Stomach (tissue), 9 donors: ENCODE results near the gene RNF151. TPM values are rescaled to one million over a fixed set of nuclear protein-coding genes. Genes with fewer than 3 reads are reported as not detected.
"Not testable (repeated sequence)": the region's sequence is repeated elsewhere in the genome, so short reads cannot be mapped to it uniquely, and the experiment has no call there.

Experiments
- DNase-seq, 2 donors: peaks; one replicate each; pipeline versions ENCODE4 v3.0.0 to v3.0.0-alpha.2; 2013 to 2019
- H3K27ac ChIP-seq, 5 donors: fragments of 200-600 bp in 4 of 5; sonication (generic) in 4 of 5; one replicate each; pipeline ENCODE4 v1.5.1; 2013 to 2019; ENCODE audit warnings: mild to moderate bottlenecking in 1 of 5, moderate library complexity in 1 of 5
- H3K27me3 ChIP-seq, 3 donors: fragments of 200-600 bp; sonication (generic); one replicate each; pipeline ENCODE4 v1.5.1; 2017 to 2019; ENCODE audit warnings: mixed run types in 1 of 3
- H3K36me3 ChIP-seq, 4 donors: fragments of 200-600 bp; sonication (generic); 1 replicate in 3 of 4; 2 replicates in 1 of 4; pipeline ENCODE4 v1.5.1; 2016 to 2019
- H3K4me1 ChIP-seq, 4 donors: fragments of 200-600 bp; sonication (generic); one replicate each; pipeline ENCODE4 v1.5.1; 2016 to 2019
- H3K4me3 ChIP-seq, 4 donors: fragments of 200-600 bp; sonication (generic) in 3 of 4; one replicate each; pipeline ENCODE4 v1.5.1; 2016 to 2019; ENCODE audit warnings: mild to moderate bottlenecking in 1 of 4
- H3K9me3 ChIP-seq, 4 donors: fragments of 200-600 bp; sonication (generic); one replicate each; pipeline ENCODE4 v1.5.1; 2016 to 2019
- CTCF ChIP-seq, 7 experiments: fragments of 450-650 bp in 4 of 7; fragments of 200-600 bp in 3 of 7; sonication (generic) in 3 of 7; IDR thresholded peaks; one replicate each; pipeline ENCODE4 v1.5.1; 2016 to 2019; ENCODE audit warnings: antibody characterized with exemption in 7 of 7, control low read depth in 2 of 7, mild to moderate bottlenecking in 1 of 7
- EP300 ChIP-seq: sonication (generic); formaldehyde crosslinking; IDR thresholded peaks from one replicate; pipeline ENCODE4 v1.6.1; 2017; ENCODE audit warnings: antibody characterized with exemption
- POLR2A ChIP-seq, 4 donors: fragments of 450-650 bp; IDR thresholded peaks; one replicate each; pipeline ENCODE4 v1.6.1; 2016; ENCODE audit warnings: antibody characterized with exemption in 4 of 4, control low read depth in 2 of 4, mild to moderate bottlenecking in 1 of 4, moderate library complexity in 1 of 4
- POLR2AphosphoS5 ChIP-seq, 3 donors: sonication (generic); formaldehyde crosslinking; IDR thresholded peaks; one replicate each; pipeline ENCODE4 v1.6.1; 2016; ENCODE audit warnings: antibody characterized with exemption in 3 of 3
- WGBS, 5 donors: extraction: QIAGEN DNeasy Blood & Tissue Kit in 3 of 5; methylation state at CpG; one replicate each; pipeline versions ENCODE4 v1.1.5 to v1.1.7; 2013 to 2018; 5-methylcytosine and 5-hydroxymethylcytosine counted together
- intact Hi-C: fragments of 100-400 bp; cut with DNase I; formaldehyde crosslinking; loops from one replicate; pipeline ENCODE4 v1.15.1; 2023; ENCODE audit warnings: low total_unique reads
- polyA plus RNA-seq, 3 donors: library from polyadenylated mRNA; stranded (reverse); fragments of 200-250 nt; gene quantifications; one replicate each; pipeline ENCODE4 v1.2.3, GENCODE V29; 2013
- total RNA-seq, 5 donors: library from RNA; depleted of rRNA; stranded (reverse); fragments of >200 nt; gene quantifications; one replicate each; pipeline versions ENCODE4 v1.1.0 to v1.2.3, GENCODE V29; 2014 to 2016
- donor health status: healthy with polysubstance abuse.
- donor health status: Bipolar disorder and iron deficiency.
- donor health status: healthy.

The RNF151 gene
- total and polyA plus RNA-seq, 8 donors: not detected

- Histone ChIP-seq H3K27me3 (no peaks in the 10 kb centered on the region), H3K27ac (no peak overlapping the region), H3K4me3 (no peak overlapping the region), H3K36me3 (no peaks in the 10 kb centered on the region), H3K9me3 (no peaks in the 10 kb centered on the region), H3K4me1 (peaks cover 2 to 8% (median 2%) of the 10 kb centered on the region in 4 donors)
- intact Hi-C loops: no loop called here
- no peak for DNase-seq
- no peak for TF ChIP-seq POLR2AphosphoS5 (IDR thresholded peaks at IDR 0.05)
- no peak for TF ChIP-seq EP300
- no peak for TF ChIP-seq POLR2A (IDR thresholded peaks at IDR 0.05)
- TF ChIP-seq CTCF (IDR thresholded peaks at IDR 0.05): no peak
- WGBS, 5 donors: 86 to 94% (median 93%) methylated on average over 8 to 22 of the region's 22 CpGs
Measured at GRCh38 chr16:1953734-1954133, 12.9 kb upstream of the RNF151 start.

GRCh38 chr16:1957434-1958142 lies 9.1 kb upstream of the RNF151 start:
- DNase-seq, intact Hi-C loops, H3K4me3 ChIP-seq, H3K27me3 ChIP-seq, H3K9me3 ChIP-seq, H3K27ac ChIP-seq: not testable (repeated sequence)
- 79 to 90% (median 82%) methylated on average over 19 to 22 of the region's 22 CpGs for WGBS, 5 donors
- H3K4me1 ChIP-seq: peaks cover 29 to 38% (median 33%) of the 10 kb centered on the region in 4 donors
- peaks cover 14 to 18% (median 16%) of the 10 kb centered on the region in 4 donors for H3K36me3 ChIP-seq

GRCh38 chr16:1958143-1958491 lies 8.5 kb upstream of the RNF151 start:
- H3K4me1 ChIP-seq: peaks cover 33 to 43% (median 38%) of the 10 kb centered on the region in 4 donors
- DNase-seq, H3K9me3 ChIP-seq, H3K4me3 ChIP-seq, H3K27me3 ChIP-seq, H3K27ac ChIP-seq, intact Hi-C loops: not testable (repeated sequence)
- WGBS, 5 donors: 68 to 93% (median 74%) methylated on average over 23 to 30 of the region's 30 CpGs
- peaks cover 19 to 23% (median 22%) of the 10 kb centered on the region in 4 donors for H3K36me3 ChIP-seq

GRCh38 chr16:1958715-1959268 lies 7.9 kb upstream of the RNF151 start:
- intact Hi-C loops: no loop called here
- H3K4me1 ChIP-seq: peaks cover 40 to 50% (median 45%) of the 10 kb centered on the region in 4 donors
- H3K36me3 ChIP-seq: peaks cover 23 to 28% (median 26%) of the 10 kb centered on the region in 4 donors
- no peaks in the 10 kb centered on the region for H3K9me3 ChIP-seq
- TF ChIP-seq POLR2AphosphoS5 (IDR thresholded peaks at IDR 0.05) (no peak), POLR2A (IDR thresholded peaks at IDR 0.05) (no peak), EP300 (no peak)
- no peak for DNase-seq
- H3K27ac ChIP-seq: peak overlapping the region; percentile 84 to 97 (median 90)
- WGBS, 5 donors: 23 to 32% (median 29%) methylated on average over 14 of the region's 14 CpGs
- H3K4me3 ChIP-seq: peak overlapping the region; percentile 63 to 87 (median 78)
- H3K27me3 ChIP-seq: no peaks in the 10 kb centered on the region

GRCh38 chr16:1959269-1960039 lies 7.2 kb upstream of the RNF151 start, which contains the start of gene NDUFB10:
Gene NDUFB10 (plus strand): TSS chr16:1959538. CDS start chr16:1959625, 87 bp downstream.
- peaks cover 41 to 56% (median 46%) of the 10 kb centered on the region in 4 donors for H3K4me1 ChIP-seq
- peak within 1 kb of the TSS; percentile 84 to 97 (median 90) for H3K27ac ChIP-seq
- H3K9me3 ChIP-seq: no peaks in the 10 kb centered on the region
- no peaks in the 10 kb centered on the region for H3K27me3 ChIP-seq
- TF ChIP-seq POLR2AphosphoS5 (IDR thresholded peaks at IDR 0.05) (peak; percentile 82 to 98 (median 95)), POLR2A (IDR thresholded peaks at IDR 0.05) (peak in 1 of 4 donors; percentile 62), CTCF (IDR thresholded peaks at IDR 0.05) (peak in 5 of 7 experiments; percentile 42 to 71 (median 55)), EP300 (no peak)
- H3K4me3 ChIP-seq: peak within 1 kb of the TSS; percentile 63 to 87 (median 78)
- 0 to 2% (median 1%) methylated on average over 48 to 79 of the region's 79 CpGs for WGBS, 5 donors
- DNase-seq: peak; percentile 96 to 97
- intact Hi-C loops: no loop called here
- H3K36me3 ChIP-seq: peaks cover 23 to 28% (median 26%) of the 10 kb centered on the region in 4 donors
